ENCODE results near the gene MILR1. TPM values are rescaled to one million over a fixed set of nuclear protein-coding genes. Genes with fewer than 3 reads are reported as not detected.

Gene MILR1
- total RNA-seq, 6 experiments from 2014 or later: 0.57 to 3.0 (median 1.9) TPM

GRCh38 chr17:64502809-64503208 lies 53.9 kb downstream of the MILR1 start:
- Histone ChIP-seq H3K27ac (no peak overlapping the region), H3K4me3 (no peak overlapping the region), H3K4me1 (peaks cover 0 to 55% (median 7%) of the 10 kb centered on the region in 4 donors), H3K36me3 (peaks cover 37 to 67% (median 53%) of the 10 kb centered on the region in 4 donors), H3K9me3 (no peaks in the 10 kb centered on the region), H3K27me3 (no peaks in the 10 kb centered on the region)
- WGBS (ENCODE audit: insufficient coverage, low coverage, low lambda C conversion rate, missing lambda C conversion rate): 67% methylated on average over 2 of the region's 2 CpGs
- intact Hi-C loops (cut with DNase I): no loop called here
- DNase-seq (no peak), ATAC-seq (no peak)
- TF ChIP-seq POLR2A (IDR thresholded peaks at IDR 0.05): no peak
- TF ChIP-seq, protein P1, sequence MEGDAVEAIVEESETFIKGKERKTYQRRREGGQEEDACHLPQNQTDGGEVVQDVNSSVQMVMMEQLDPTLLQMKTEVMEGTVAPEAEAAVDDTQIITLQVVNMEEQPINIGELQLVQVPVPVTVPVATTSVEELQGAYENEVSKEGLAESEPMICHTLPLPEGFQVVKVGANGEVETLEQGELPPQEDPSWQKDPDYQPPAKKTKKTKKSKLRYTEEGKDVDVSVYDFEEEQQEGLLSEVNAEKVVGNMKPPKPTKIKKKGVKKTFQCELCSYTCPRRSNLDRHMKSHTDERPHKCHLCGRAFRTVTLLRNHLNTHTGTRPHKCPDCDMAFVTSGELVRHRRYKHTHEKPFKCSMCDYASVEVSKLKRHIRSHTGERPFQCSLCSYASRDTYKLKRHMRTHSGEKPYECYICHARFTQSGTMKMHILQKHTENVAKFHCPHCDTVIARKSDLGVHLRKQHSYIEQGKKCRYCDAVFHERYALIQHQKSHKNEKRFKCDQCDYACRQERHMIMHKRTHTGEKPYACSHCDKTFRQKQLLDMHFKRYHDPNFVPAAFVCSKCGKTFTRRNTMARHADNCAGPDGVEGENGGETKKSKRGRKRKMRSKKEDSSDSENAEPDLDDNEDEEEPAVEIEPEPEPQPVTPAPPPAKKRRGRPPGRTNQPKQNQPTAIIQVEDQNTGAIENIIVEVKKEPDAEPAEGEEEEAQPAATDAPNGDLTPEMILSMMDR (IDR thresholded peaks at IDR 0.05): no peak

DNA sequence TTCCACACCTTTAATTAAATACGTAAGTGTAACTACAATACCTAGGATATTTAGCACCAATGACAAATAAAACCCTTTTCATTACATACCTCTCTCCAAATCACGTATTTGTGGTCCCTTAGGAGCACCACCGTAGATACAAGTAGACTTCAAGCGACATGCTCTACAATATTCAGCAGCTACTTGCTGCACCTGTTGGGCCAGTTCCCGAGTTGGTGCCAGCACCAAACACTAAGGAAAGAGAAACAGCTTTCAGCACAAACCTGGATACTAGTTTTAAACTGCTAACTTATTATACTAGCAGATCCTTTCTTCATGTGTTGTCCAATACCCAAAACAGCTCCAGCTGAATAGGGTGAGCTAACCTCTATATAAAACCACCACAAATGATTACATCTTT lies 54.4 kb downstream of the MILR1 start:
- DNase-seq: no peak
- TF ChIP-seq, protein P1 (IDR thresholded peaks at IDR 0.05): no peak
- no peak for TF ChIP-seq POLR2A (IDR thresholded peaks at IDR 0.05)
- no peaks in the 10 kb centered on the region for H3K9me3 ChIP-seq
- 74% methylated on average over 5 of the region's 5 CpGs for WGBS (ENCODE audit: insufficient coverage, low coverage, low lambda C conversion rate, missing lambda C conversion rate)
- H3K36me3 ChIP-seq: peaks cover 37 to 64% (median 50%) of the 10 kb centered on the region in 4 donors
- H3K4me1 ChIP-seq: peaks cover 0 to 55% (median 7%) of the 10 kb centered on the region in 4 donors
- no peaks in the 10 kb centered on the region for H3K27me3 ChIP-seq
- H3K27ac ChIP-seq: no peak overlapping the region
- ATAC-seq: no peak
- intact Hi-C loops (cut with DNase I): no loop called here
- no peak overlapping the region for H3K4me3 ChIP-seq

DNA sequence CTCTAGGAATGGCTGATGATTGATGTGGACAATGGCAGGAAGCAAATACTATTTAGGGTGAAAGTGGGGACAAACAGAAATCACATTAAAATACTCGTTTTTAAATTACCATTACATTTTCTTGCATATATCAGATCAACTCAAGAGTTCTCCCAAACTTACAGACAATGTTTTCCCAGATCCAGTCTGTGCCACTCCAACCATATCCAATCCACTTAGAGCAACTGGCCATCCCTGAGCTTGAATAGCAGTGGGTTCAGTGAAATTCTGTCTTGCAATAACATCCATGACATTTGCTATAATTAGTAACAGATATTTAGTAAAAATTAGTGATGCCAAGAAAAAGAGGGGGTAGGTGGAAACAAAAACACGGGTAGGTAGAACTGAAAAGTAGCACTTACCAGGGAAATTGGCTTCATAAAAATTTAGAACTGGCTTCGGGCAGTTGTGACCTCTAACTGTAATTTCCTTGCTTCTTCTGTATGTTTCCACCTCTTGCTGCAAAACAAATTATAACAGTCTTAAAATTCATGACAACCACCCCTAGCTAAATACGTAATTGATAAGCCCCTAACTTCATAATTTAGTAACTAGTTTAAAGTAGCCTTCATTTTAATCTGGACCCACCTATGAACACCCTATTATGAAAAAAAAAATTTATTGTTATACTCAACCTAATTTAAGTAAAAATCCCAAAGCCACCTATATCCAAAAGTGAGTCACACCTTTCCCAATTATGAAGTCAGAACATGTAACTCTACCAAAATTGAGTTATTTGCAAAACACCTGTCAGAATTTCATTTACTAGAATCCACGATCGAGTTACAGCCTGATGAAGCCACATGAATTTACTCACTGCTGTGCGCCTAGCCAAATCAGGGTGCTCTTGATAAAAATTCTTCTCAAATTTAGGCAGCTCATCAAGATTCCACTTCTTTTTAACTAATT lies 55.2 kb downstream of the MILR1 start:
- WGBS (ENCODE audit: insufficient coverage, low coverage, low lambda C conversion rate, missing lambda C conversion rate): 17% methylated on average over 7 of the region's 7 CpGs
- intact Hi-C loops (cut with DNase I): no loop called here
- H3K9me3 ChIP-seq: no peaks in the 10 kb centered on the region
- H3K27me3 ChIP-seq: no peaks in the 10 kb centered on the region
- H3K36me3 ChIP-seq: peaks cover 37 to 60% (median 47%) of the 10 kb centered on the region in 4 donors
- ATAC-seq (no peak), DNase-seq (no peak)
- TF ChIP-seq, protein P1 (IDR thresholded peaks at IDR 0.05): no peak
- TF ChIP-seq POLR2A (IDR thresholded peaks at IDR 0.05): no peak
- H3K4me3 ChIP-seq: peak overlapping the region; percentile 87 to 96 (median 87)
- H3K4me1 ChIP-seq: peaks cover 0 to 54% (median 8%) of the 10 kb centered on the region in 4 donors
- peak overlapping the region; percentile 97 to 99 (median 99) for H3K27ac ChIP-seq

- DNase-seq (no peak), ATAC-seq (no peak)
- Histone ChIP-seq H3K4me1 (peaks cover 0 to 47% (median 8%) of the 10 kb centered on the region in 4 donors), H3K36me3 (peaks cover 36 to 60% (median 47%) of the 10 kb centered on the region in 4 donors), H3K27me3 (no peaks in the 10 kb centered on the region), H3K27ac (peak overlapping the region; percentile 97 to 99 (median 99)), H3K4me3 (peak overlapping the region; percentile 87 to 96 (median 87)), H3K9me3 (no peaks in the 10 kb centered on the region)
- intact Hi-C loops (cut with DNase I): no loop called here
- 0% methylated on average over 13 of the region's 13 CpGs for whole genome bisulfite sequencing (ENCODE audit: insufficient coverage, low coverage, low lambda C conversion rate, missing lambda C conversion rate)
- TF ChIP-seq, protein P1 (IDR thresholded peaks at IDR 0.05): no peak
- no peak for TF ChIP-seq POLR2A (IDR thresholded peaks at IDR 0.05)
Measured at GRCh38 chr17:64504769-64505339, 55.9 kb downstream of the MILR1 start.

All from right lobe of liver (tissue), 6 donors.